H9 (cell line): ENCODE results near the gene CENPC. TPM values are rescaled to one million over a fixed set of nuclear protein-coding genes. Genes with fewer than 3 reads are reported as not detected.
A peak's percentile ranks its signal among the peaks of the same experiment; 100 is the strongest.

Experiments
- DNase-seq: peaks from one replicate; pipeline ENCODE4 v3.0.0-alpha.2; 2017
- H2AFZ ChIP-seq: one replicate; pipeline ENCODE4 v1.6.1; 2013; ENCODE audit warnings: mild to moderate bottlenecking, low read length, control low read depth, moderate library complexity
- H2AK5ac ChIP-seq: 2 replicates; pipeline ENCODE4 v1.6.1; 2013; ENCODE audit warnings: low read length, control low read depth, mixed read lengths; ENCODE audit not compliant: insufficient read length
- H2BK120ac ChIP-seq: one replicate; pipeline ENCODE4 v1.6.1; 2013; ENCODE audit warnings: low read depth, mild to moderate bottlenecking, low read length, control low read depth, inconsistent platforms; ENCODE audit not compliant: poor library complexity, severe bottlenecking
- H2BK12ac ChIP-seq: 2 replicates; pipeline ENCODE4 v1.6.1; 2013; ENCODE audit warnings: low read length, control low read depth, mixed read lengths, low read depth; ENCODE audit not compliant: insufficient read length
- H2BK15ac ChIP-seq: 2 replicates; pipeline ENCODE4 v1.6.1; 2013; ENCODE audit warnings: low read depth, low read length, control low read depth
- H2BK20ac ChIP-seq: one replicate; pipeline ENCODE4 v1.6.1; 2013; ENCODE audit warnings: low read depth, mild to moderate bottlenecking, low read length, control low read depth, inconsistent platforms; ENCODE audit not compliant: poor library complexity, severe bottlenecking
- H2BK5ac ChIP-seq: 2 replicates; pipeline ENCODE4 v1.6.1; 2013; ENCODE audit warnings: low read length, control low read depth, mixed read lengths; ENCODE audit not compliant: insufficient read length
- H3K14ac ChIP-seq: 2 replicates; pipeline ENCODE4 v1.6.1; 2013; ENCODE audit warnings: low read length, control low read depth; ENCODE audit not compliant: insufficient read depth
- H3K18ac ChIP-seq: 2 replicates; pipeline ENCODE4 v1.6.1; 2013; ENCODE audit warnings: low read depth, mild to moderate bottlenecking, mixed read lengths, low read length, control low read depth; ENCODE audit not compliant: insufficient read length
- H3K23ac ChIP-seq: 2 replicates; pipeline ENCODE4 v1.6.1; 2013; ENCODE audit warnings: low read length, control low read depth, mixed read lengths, low read depth; ENCODE audit not compliant: insufficient read length
- H3K23me2 ChIP-seq: 2 replicates; pipeline ENCODE4 v1.6.1; 2013; ENCODE audit warnings: low read depth, mild to moderate bottlenecking, mixed read lengths, low read length, control low read depth; ENCODE audit not compliant: insufficient read length, poor library complexity, severe bottlenecking
- H3K27ac ChIP-seq: 2 replicates; pipeline ENCODE4 v1.5.1; 2013; ENCODE audit warnings: low read length, control low read depth, mixed read lengths, low read depth; ENCODE audit not compliant: insufficient read length
- H3K27me3 ChIP-seq: 2 replicates; pipeline ENCODE4 v1.6.1; 2013; ENCODE audit warnings: low read length, control low read depth, inconsistent platforms; ENCODE audit not compliant: insufficient read depth
- H3K4ac ChIP-seq: 2 replicates; pipeline ENCODE4 v1.6.1; 2013; ENCODE audit warnings: low read depth, mild to moderate bottlenecking, control low read depth, inconsistent platforms, low read length, moderate library complexity
- H3K4me1 ChIP-seq: 2 replicates; pipeline ENCODE4 v1.6.1; 2013; ENCODE audit warnings: low read length, control low read depth, inconsistent platforms; ENCODE audit not compliant: insufficient read depth
- H3K4me2 ChIP-seq: 2 replicates; pipeline ENCODE4 v1.6.1; 2013; ENCODE audit warnings: low read length, control low read depth, mixed read lengths; ENCODE audit not compliant: insufficient read length, insufficient read depth
- H3K56ac ChIP-seq: 2 replicates; pipeline ENCODE4 v1.6.1; 2013; ENCODE audit warnings: low read depth, mild to moderate bottlenecking, mixed read lengths, low read length, control low read depth; ENCODE audit not compliant: insufficient read length
- H3K79me1 ChIP-seq: 2 replicates; pipeline ENCODE4 v1.6.1; 2013; ENCODE audit warnings: low read depth, mild to moderate bottlenecking, moderate library complexity, low read length, control low read depth, inconsistent platforms; ENCODE audit not compliant: insufficient read depth, poor library complexity, severe bottlenecking
- H3K79me2 ChIP-seq: 2 replicates; pipeline ENCODE4 v1.6.1; 2013; ENCODE audit warnings: low read length, control low read depth, inconsistent platforms; ENCODE audit not compliant: insufficient read depth
- H3K9ac ChIP-seq: 2 replicates; pipeline ENCODE4 v1.6.1; 2013; ENCODE audit warnings: low read length, control low read depth, mixed read lengths; ENCODE audit not compliant: insufficient read length; ENCODE audit errors: extremely low read depth
- H3K9me3 ChIP-seq: one replicate; pipeline ENCODE4 v1.6.1; 2013; ENCODE audit warnings: low read depth, low read length, inconsistent platforms; ENCODE audit not compliant: control insufficient read depth
- H3T11ph ChIP-seq: one replicate; pipeline ENCODE4 v1.6.1; 2013; ENCODE audit warnings: mild to moderate bottlenecking, low read length, control low read depth, inconsistent platforms
- H4K20me1 ChIP-seq: one replicate; pipeline ENCODE4 v1.6.1; 2013; ENCODE audit not compliant: control insufficient read depth, insufficient read length, insufficient read depth
- H4K5ac ChIP-seq: 2 replicates; pipeline ENCODE4 v1.6.1; 2013; ENCODE audit warnings: low read depth, mild to moderate bottlenecking, mixed read lengths, low read length, control low read depth; ENCODE audit not compliant: insufficient read length
- H4K8ac ChIP-seq: replicated peaks from 2 replicates; pipeline ENCODE4 v1.6.1; 2013; ENCODE audit warnings: low read length, control low read depth, mixed read lengths, low read depth; ENCODE audit not compliant: insufficient read length
- H4K91ac ChIP-seq: 2 replicates; pipeline ENCODE4 v1.6.1; 2013; ENCODE audit warnings: low read depth, mild to moderate bottlenecking, moderate library complexity, mixed read lengths, low read length, control low read depth; ENCODE audit not compliant: insufficient read length
- H3K27ac Mint-ChIP-seq, 3 experiments: 2 replicates in 2 of 3; 3 replicates in 1 of 3; pipeline ENCODE4 v1.8.0; 2020 to 2021; ENCODE audit warnings: mixed read lengths in 3 of 3, mild to moderate bottlenecking in 1 of 3, moderate library complexity in 1 of 3
- H3K27me3 Mint-ChIP-seq: 2 replicates; pipeline ENCODE4 v1.8.0; 2021; ENCODE audit warnings: low read depth, mild to moderate bottlenecking, moderate library complexity, mixed read lengths
- H3K36me3 Mint-ChIP-seq, 3 experiments: 2 replicates in 2 of 3; 3 replicates in 1 of 3; pipeline ENCODE4 v1.8.0; 2020 to 2021; ENCODE audit warnings: low read depth in 3 of 3, mixed read lengths in 3 of 3; ENCODE audit not compliant: insufficient read depth in 1 of 3
- H3K4me1 Mint-ChIP-seq, 2 experiments: 2 replicates each; pipeline ENCODE4 v1.8.0; 2020; ENCODE audit warnings: mixed read lengths in 2 of 2
- H3K4me3 Mint-ChIP-seq, 2 experiments: 2 replicates in 1 of 2; 3 replicates in 1 of 2; pipeline ENCODE4 v1.8.0; 2020 to 2021; ENCODE audit warnings: mild to moderate bottlenecking in 2 of 2, mixed read lengths in 2 of 2, moderate library complexity in 1 of 2
- H3K9me3 Mint-ChIP-seq, 2 experiments: 2 replicates in 1 of 2; 3 replicates in 1 of 2; pipeline ENCODE4 v1.8.0; 2020; ENCODE audit warnings: mild to moderate bottlenecking in 2 of 2, mixed read lengths in 2 of 2, moderate library complexity in 1 of 2
- CTCF ChIP-seq: fragments of 200-600 bp; sonication (generic); conservative IDR thresholded peaks from 3 replicates; pipeline ENCODE4 v1.8.0; 2021; ENCODE audit warnings: antibody characterized with exemption, mild to moderate bottlenecking
- WGBS: extraction: QIAGEN DNeasy Blood & Tissue Kit; methylation state at CpG from one replicate; pipeline ENCODE4 v1.1.7; 2013; ENCODE audit warnings: missing lambda C conversion rate, low lambda C conversion rate, mixed read lengths; ENCODE audit not compliant: insufficient read length; ENCODE audit errors: extremely low coverage; 5-methylcytosine and 5-hydroxymethylcytosine counted together
- total RNA-seq: library from RNA; stranded (reverse); gene quantifications from 2 replicates; pipeline ENCODE4 v1.2.1, GENCODE V29; 2021

The CENPC gene
- total RNA-seq, 1 experiment from 2014 or later, result 18.8 TPM

- H3K4me3 Mint-ChIP-seq, result no peak overlapping the region
- no CpG with 5 or more reads among the region's 2 CpGs for WGBS
- no peak overlapping the region for H3K9ac ChIP-seq
Measured at GRCh38 chr4:67437974-67438713, 107.2 kb downstream of the CENPC start.

More at GRCh38 chr4:67437974-67438713, 107.2 kb downstream of the CENPC start:
- Histone ChIP-seq H2BK12ac (no peak overlapping the region), H2BK120ac (no peak overlapping the region), H3K4ac (no peak overlapping the region), H2AK5ac (no peak overlapping the region), H2BK5ac (no peak overlapping the region), H3K4me1 (no peaks in the 10 kb centered on the region), H2AFZ (no peak overlapping the region), H3K9me3 (no peaks in the 10 kb centered on the region), H3K23ac (no peak overlapping the region), H3K56ac (no peak overlapping the region), H4K5ac (no peak overlapping the region), H3K27ac (no peak overlapping the region), H3K14ac (no peak overlapping the region), H3T11ph (no peak overlapping the region), H2BK15ac (no peak overlapping the region), H3K18ac (no peak overlapping the region), H4K91ac (no peak overlapping the region), H4K8ac (no peak overlapping the region), H3K23me2 (no peaks in the 10 kb centered on the region), H3K27me3 (no peaks in the 10 kb centered on the region), H3K79me1 (no peaks in the 10 kb centered on the region), H4K20me1 (no peaks in the 10 kb centered on the region), H3K79me2 (no peaks in the 10 kb centered on the region), H2BK20ac (no peak overlapping the region), H3K4me2 (no peak overlapping the region)
- DNase-seq, result no peak
- Mint-ChIP-seq H3K9me3 (no peaks in the 10 kb centered on the region), H3K36me3 (peaks cover 9 to 18% (median 18%) of the 10 kb centered on the region in 3 experiments), H3K27ac (peak overlapping the region in 1 of 3 experiments; percentile 42; a peak in 1 of 7 replicates), H3K4me1 (peaks cover 0 to 7% of the 10 kb centered on the region in 2 experiments; a peak in 2 of 4 replicates), H3K27me3 (no peaks in the 10 kb centered on the region)
- no peak for TF ChIP-seq CTCF
